HL-60/S4 treated with phorbol 12-myristate 13-acetate at 8.2 ng/mL for 4 days and 3 days (cell line): ENCODE results near the gene IGSF23.
"Not testable (repeated sequence)": the region's sequence is repeated elsewhere in the genome, so short reads cannot be mapped to it uniquely, and the experiment has no call there.

Experiments used
- in situ Hi-C: fragments of 300-500 bp; cut with MboI; formaldehyde crosslinking; loops from 2 replicates; pipeline ENCODE4 v1.15.0; 2022; ENCODE audit warnings: low sequenced_read_pairs

The IGSF23 gene

DNA sequence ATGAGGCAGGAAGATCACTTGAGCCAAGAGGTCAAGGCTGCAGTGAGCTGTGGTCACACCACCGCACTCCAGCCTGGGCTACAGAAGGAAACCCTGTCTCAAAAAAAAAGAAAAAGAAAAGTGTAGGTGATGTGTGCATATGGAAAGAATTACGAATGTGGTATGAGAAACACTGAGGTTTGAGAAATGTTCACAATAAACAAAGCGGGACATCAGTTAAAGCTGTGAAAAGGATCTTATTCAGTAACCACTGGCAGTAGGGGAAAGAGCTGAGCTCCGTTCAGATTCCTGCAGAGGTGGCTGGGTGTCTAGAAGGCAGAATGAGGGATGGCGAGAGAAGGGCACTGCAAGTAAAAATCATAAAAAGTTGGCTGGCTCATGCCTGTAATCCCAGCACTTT is 4.1 kb upstream of the IGSF23 start:
- in situ Hi-C loops, result no loop called here

DNA sequence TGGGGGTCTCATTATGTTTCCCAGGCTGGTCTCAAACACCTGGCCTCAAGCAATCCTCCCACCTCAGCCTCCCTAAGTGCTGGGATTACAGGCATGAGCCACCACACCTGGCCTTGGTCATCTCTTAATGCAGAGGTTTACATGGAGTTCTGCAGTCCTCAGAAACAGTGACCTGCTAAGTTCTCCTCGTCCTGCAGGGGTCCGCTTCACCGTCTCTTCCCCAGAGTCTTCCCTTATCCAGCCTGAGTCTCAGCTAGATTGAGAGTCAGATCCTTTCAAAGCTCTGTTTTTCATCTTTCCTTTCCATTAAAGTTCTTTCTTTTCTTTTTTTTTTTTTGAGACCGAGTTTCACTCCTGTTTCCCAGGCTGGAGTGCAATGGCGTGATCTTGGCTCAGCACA is 2.9 kb upstream of the IGSF23 start:
- in situ Hi-C loops, result not testable (repeated sequence)

DNA sequence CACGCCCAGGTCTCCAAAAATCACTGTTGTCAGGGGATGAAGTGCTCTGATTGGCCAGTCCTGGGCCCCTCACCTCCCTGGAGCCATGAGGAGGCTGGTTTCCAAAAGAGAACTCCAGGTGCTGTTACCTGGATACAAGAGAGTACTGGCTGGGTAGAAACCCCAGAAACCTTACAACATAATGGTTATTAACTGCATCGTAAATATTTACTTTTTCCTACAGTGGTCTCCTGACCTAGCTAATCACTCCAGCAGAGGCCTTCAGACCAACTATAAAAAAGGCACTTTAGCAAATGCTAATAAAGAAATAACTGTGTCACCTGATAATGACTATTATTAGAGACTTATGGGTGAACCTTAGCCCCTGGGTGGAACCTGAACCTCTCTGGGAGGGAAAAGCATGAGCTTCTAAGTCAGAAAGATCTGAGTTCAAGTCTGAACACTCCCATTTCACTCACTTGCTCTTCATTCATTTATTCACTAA is 1.5 kb upstream of the IGSF23 start:
- in situ Hi-C loops, result no loop called here

DNA sequence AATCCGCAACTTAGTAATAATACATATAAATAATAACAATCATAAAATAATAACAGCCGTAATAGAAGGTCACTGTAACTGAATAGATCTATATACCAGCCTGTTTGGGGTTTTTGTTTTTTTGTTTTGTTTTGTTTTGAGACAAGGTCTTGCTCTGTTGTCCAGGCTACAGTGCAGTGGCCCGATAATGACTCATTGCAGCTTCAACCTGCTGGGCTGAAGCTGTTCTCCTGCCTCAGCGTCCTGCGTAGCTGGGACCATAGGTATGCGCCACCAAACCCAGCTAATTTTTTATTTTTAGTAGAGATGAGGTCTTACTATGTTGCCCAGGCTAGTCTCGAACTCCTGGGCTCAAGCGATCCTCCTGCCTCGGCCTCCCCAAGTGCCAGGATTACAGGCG is 950 bp downstream of the IGSF23 start:
- in situ Hi-C loops, result no loop called here

DNA sequence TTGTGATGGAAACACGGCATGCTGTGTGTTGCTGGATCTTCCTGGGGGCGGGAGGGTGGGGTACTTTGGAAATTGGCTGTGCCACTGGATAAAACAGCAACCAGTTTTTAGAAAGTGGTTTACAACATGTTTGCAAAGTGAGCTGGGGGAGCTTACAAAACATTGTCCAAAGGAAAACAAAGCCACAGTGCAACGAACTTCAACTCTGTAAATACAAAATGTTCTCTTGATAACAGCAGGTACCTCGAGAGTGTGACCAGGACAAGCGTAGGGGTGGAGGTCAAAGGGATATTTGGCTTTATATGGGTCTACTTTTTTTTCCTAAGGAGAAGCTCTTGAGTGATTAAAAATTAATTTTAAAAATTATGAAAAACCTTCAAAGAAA is 2.5 kb downstream of the IGSF23 start:
- in situ Hi-C loops, result no loop called here

DNA sequence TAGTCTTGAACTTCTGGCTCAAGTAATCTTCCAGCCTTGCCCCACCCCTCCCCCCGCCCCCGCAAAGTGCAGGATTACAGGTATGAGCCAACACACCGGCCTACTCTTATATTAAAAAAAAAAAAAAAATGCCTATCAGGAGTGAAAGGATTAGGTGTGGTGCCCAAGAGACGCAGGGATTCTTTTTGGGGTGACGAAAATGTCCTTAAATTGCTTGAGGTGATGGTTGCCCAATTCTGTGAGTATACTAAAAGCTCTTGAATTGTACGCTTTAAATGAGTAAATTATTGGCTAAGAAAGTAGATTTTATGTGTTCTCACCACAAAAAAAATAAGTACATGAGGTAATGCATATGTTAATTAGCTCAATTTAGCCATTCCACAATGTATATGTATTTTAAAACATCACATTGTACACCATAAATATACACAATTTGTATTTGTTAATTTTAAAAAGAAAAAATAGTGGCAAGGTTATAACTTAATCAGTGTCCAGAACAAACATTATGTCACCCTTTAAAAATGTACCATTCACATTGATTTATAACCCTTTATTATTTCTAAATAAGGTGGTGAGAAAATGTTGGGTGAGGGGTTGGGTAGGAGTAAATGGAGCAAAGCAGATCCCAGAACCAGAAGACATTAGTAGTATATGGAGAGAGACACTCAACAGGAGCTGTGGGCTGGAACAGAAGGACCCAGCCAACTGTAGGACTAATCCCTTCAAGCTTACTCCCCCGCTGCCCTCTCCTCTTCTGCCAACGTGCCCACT is 3.9 kb downstream of the IGSF23 start:
- in situ Hi-C loops, result no loop called here

DNA sequence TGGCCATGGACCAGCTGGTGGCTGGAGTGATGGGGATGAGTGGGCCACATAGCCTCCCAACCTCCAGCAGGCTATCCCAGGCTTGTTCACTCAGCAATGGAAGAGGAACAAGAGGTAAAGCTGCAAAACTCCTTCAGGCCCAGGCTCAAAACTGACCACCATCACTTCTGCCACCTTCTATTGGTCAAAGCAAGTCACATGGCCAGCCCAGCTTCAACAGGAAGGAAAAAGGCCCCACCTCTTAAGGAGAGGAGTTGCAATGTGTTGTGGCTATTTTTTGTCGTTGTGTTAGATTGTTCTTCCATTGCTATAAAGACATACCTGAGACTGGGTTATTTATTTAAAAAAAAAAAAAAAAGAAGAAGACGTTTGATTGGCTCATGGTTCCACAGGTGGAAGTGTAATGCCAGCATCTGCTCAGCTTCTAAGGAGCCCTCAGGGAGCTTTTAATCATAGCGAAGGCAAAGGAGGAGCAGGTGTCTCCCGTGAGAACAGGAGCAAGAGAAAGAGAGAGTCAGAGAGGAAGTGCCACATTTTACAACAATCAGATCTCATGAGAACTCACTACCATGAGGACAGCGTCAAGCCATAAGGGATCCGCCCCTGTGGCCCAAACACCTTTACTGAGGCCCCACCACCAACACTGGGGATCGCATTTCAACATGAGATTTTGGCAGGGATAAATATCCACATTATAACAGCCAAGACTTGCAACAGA is 5.4 kb downstream of the IGSF23 start:
- in situ Hi-C loops, result no loop called here

DNA sequence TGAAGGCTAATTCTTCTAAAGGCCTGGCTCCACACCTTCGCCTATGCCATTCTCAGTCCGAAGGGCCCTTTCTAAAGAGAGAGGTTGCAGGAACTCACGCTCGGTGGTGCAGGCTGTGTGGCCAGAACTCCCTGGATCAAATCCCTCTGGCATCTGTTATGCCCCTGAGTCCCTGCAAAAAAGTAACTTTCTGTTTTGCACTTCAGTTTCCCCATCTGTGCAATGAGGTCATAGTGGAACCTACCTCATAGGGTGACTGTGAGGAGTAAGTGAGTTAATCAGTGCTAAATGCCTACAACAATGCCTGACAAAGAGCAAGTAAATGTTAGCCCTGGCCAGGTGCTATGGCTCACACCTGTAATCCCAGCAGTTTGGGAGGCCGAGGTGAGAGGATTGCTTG is 7.3 kb downstream of the IGSF23 start:
- in situ Hi-C loops, result no loop called here

DNA sequence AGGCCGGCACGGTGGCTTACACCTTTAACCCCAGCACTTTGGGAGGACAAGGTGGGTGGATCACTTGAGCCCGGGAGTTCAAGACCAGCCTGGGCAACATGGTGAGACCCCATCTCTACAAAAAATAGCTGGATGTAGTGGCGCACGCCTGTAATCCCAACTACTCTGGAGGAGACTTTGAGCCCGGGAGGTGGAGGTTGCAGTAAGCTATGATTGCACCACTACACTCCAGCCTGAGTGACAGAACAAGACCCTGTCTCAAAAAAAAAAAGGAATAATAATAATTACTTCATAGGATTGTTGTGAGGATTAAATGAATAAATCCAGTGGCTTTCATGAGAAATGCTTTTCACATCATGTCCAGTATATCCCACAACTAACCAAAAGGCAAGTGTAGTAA is 8.0 kb downstream of the IGSF23 start:
- in situ Hi-C loops, result no loop called here

DNA sequence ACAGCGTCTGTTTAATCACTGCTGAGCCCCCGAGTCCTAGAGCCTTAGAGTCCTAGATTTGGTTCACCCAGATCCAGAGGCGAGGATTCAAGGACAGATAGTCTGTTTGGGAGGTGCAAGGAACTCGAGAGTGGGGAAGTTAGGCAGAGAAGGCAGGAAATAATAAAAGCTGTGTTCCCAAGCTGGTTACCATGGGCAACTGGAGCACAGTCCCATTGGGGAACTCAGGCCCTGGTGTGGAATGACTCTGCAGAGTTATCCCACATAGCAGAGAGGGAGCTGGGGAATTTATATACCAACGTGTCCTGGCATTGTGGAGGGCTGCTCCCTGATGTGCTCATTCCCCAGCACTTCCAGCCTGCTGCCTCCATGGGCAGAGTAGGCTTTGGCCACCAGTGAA is 9.7 kb downstream of the IGSF23 start:
- in situ Hi-C loops, result no loop called here

DNA sequence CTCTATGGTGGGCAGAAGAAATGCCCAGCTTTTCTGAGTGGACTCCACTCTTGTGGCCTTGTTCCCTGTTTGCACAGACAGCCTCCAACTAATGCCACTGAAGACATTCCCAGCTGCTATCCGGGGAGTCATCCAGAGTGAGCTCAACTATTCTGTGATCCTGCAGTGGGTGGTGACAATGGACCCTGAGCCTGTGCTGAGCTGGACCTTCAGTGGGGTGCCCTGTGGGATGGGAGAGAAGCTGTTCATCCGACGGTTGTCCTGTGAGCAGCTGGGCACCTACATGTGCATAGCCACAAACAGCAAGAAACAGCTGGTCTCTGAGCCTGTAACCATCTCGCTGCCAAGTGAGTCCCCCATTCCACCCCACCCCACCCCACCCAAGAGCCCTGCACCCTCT is 10.3 kb downstream of the IGSF23 start:
- in situ Hi-C loops, result no loop called here

DNA sequence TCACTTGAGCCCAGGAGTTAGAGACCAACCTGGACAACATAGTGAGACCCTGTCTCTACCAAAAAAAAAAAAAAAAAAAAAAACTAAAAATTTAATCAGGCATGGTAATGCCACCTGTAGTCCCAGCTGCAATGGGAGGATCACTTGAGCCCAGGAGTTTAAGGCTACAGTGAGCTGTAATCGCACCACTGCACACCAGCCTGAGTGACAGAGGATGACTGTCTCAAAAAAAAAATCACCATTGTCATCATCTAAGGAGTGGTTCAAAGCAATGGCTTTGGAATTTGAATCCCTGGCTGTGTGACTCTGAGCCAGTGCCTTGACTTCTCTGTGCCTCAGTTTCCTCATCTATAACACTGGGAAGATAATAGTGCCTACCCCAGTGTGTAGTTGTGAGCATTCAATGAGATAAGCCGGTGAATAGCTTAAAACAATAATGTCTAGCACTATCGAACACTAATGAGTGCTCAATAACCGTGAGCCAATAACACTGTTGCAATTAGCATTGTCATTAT is 11.5 kb downstream of the IGSF23 start:
- in situ Hi-C loops, result no loop called here

DNA sequence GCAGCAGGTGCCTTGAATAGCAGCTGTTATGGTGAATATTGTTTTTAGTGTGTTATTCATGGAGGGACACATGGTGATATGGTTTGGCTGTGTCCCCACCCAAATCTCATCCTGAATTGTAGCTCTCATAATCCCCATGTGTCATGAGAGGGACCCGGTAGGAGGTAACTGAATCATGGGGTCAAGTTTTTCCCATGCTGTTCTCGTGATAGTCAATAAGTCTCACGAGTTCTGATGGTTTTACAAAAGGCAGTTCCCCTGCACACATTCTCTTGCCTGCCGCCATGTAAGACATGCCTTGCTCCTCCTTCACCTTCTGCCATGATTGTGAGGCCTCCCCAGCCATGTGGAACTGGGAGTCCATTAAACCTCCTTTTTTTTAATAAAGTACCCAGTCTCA is 12.3 kb downstream of the IGSF23 start:
- in situ Hi-C loops, result not testable (repeated sequence)

DNA sequence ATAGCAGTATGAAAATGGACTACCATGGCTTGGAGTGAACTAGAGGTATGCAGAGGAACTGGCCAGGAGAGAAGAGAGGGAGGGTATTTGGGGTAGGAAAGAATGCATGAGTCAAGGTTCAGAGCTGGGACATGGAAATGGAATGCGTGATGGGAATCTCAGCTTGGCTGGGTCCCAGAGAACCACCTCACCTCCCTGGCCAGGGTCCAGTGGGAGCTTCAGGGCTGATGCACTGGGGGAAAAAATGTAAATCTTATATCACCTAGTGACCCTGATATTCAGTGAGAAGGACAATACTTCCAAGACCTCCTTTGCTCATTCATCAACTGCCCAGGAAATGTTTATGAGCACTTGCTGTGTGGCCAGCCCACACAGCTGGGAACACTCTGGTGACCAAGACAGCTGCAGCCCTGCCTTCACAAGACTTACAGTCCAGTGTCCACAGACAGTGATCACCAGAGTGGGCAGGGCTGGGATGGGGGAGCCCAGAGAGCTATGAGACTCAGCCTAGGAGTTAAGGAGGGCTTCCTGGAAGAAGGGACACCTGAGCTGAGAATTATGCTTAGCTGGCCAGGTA is 12.8 kb downstream of the IGSF23 start:
- in situ Hi-C loops, result no loop called here

DNA sequence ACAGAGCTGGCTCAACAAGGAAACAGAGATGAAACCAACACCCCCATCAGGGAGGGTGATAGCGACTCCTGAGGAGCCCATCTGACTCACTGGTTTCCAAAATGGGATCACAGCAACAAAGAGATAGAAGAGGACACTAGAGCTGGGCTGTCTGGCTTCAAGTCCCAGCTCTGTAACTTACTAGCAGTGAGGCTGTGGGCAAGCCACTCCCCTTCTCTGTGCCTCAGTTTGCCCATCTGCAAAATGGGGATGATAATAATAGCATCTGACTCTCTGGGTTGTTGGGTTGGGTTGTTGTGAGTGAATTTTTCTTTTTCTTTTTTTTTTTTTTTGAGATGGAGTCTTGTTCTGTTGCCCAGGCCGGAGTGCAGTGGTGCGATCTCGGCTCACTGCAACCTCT is 14.3 kb downstream of the IGSF23 start:
- in situ Hi-C loops, result no loop called here

DNA sequence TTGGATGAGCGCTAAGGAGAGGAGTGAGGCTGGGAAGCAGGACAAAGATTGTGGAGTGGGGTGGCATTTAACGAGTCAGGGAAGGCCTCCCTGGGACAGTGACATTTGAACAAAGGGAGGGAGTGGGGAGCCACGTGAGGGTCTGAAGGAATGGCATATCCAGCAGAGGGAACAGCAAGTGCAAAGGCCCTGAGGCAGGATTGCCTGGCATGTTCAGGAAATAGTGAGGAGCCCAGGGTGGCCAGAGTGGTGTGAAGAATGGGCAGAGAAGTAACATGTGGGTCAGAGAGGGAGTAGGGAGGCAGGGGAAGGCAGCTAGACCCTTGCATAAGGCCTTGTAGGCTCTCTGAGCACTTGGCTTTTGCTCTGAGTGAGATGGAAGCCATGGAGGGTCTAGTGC is 15.4 kb downstream of the IGSF23 start:
- in situ Hi-C loops, result no loop called here

DNA sequence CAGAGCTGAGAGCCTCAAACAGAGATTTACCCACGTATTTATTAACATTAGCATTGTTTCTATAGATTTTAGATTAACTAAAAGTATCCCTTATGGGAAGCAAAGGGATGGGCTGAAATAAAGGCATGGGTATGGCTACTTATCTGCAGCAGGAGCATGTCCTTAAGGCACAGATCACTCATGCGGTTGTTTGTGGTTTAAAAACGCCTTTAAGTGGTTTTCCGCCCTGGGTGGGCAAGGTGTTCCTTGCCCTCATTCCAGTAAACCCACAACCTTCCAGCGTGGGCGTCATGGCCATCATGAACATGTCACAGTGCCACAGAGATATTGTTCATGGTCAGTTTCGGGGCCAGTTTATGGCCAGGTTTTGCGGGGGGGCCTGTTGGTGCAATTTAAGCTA is 18.2 kb downstream of the IGSF23 start:
- in situ Hi-C loops, result not testable (repeated sequence)

DNA sequence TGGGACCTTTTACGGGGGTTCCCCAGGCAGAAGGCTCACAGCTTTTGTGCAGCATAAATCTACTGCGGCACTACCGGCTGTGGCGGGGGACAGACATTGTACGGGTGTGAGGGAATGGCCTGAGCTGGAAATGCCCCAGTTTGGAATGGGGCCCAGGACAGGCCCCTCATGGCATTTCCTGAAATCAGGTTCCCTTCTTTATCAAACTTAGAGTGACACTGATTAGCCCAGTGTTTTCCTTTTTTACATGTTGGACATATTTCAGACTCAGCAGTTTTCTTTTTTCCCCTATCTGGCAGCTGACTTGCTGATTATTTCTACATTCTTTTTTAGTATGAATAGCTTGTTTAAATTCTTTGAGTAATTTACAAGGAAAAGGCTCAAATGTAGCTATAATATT is 20.7 kb downstream of the IGSF23 start:
- in situ Hi-C loops, result not testable (repeated sequence)

DNA sequence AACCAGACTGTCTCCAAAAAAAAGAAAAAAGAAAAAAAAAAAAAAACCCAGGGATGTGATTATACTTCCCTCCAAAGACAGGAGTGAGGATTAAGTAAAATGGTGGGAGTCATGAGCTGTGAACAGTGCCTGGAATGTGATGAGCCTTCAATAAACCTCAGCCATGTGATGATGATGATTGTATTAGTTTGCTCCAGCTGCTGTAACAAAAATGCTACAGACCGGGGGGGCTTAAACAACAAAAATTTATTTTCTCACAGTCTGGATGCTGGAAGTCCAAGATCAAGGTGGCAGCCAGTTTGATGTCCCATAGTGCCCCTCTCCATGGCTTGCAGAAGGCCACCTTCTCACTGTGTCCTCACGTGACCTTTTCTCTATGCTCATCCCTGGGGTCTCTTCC is 21.4 kb downstream of the IGSF23 start:
- in situ Hi-C loops, result no loop called here

DNA sequence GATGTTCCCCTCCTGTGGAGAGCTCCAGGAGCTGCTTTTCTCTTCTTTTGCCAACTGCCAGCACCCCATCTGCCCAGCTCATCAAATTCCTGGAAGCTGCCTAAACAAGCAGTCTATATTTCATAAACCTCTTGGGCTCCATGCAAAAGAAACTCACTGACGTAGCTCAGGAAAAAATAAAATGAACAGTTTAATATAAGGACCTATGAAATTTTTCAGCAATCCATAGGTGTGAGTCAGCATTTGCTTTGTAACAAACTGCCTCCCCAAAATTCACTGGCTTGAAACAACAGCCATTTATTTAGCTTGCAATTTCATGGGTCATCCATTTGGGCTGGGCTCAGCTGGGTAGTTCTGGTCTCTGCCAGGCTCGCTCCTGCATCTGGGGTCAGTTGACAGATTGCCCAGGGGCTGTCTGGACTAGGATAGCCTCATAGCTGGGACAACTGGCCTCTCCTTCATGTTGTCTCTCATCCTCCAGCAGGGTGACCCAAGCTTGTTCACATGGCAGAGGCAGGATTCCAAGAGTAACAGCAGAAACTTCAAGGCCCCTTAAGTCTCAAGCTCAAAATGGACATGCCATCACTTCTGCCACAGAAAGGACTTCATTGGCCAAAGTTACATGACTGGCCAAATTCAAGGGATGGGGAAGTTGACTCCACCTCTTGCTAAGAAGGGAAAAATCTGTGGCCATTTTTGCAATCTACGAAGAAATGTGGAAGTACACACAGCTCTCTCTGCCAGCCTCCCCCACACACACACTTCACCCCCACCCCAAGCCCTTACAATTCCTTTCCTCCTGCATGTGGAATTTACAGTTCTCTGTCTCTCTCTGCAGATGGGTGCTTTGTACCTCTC is 22.4 kb downstream of the IGSF23 start:
- in situ Hi-C loops, result no loop called here
